H9 (cell line): ENCODE measurements around the gene KCNJ10. TPM values are rescaled to one million over a fixed set of nuclear protein-coding genes. Genes with fewer than 3 reads are reported as not detected.

ENCODE experiments used
- DNase-seq: peaks from one replicate; pipeline ENCODE4 v3.0.0-alpha.2; 2017
- H2AFZ ChIP-seq: one replicate; pipeline ENCODE4 v1.6.1; 2013; ENCODE audit warnings: mild to moderate bottlenecking, low read length, control low read depth, moderate library complexity
- H2AK5ac ChIP-seq: 2 replicates; pipeline ENCODE4 v1.6.1; 2013; ENCODE audit warnings: low read length, control low read depth, mixed read lengths; ENCODE audit not compliant: insufficient read length
- H2BK120ac ChIP-seq: one replicate; pipeline ENCODE4 v1.6.1; 2013; ENCODE audit warnings: low read depth, mild to moderate bottlenecking, low read length, control low read depth, inconsistent platforms; ENCODE audit not compliant: poor library complexity, severe bottlenecking
- H2BK12ac ChIP-seq: 2 replicates; pipeline ENCODE4 v1.6.1; 2013; ENCODE audit warnings: low read length, control low read depth, mixed read lengths, low read depth; ENCODE audit not compliant: insufficient read length
- H2BK15ac ChIP-seq: 2 replicates; pipeline ENCODE4 v1.6.1; 2013; ENCODE audit warnings: low read depth, low read length, control low read depth
- H2BK20ac ChIP-seq: one replicate; pipeline ENCODE4 v1.6.1; 2013; ENCODE audit warnings: low read depth, mild to moderate bottlenecking, low read length, control low read depth, inconsistent platforms; ENCODE audit not compliant: poor library complexity, severe bottlenecking
- H2BK5ac ChIP-seq: 2 replicates; pipeline ENCODE4 v1.6.1; 2013; ENCODE audit warnings: low read length, control low read depth, mixed read lengths; ENCODE audit not compliant: insufficient read length
- H3K14ac ChIP-seq: 2 replicates; pipeline ENCODE4 v1.6.1; 2013; ENCODE audit warnings: low read length, control low read depth; ENCODE audit not compliant: insufficient read depth
- H3K18ac ChIP-seq: 2 replicates; pipeline ENCODE4 v1.6.1; 2013; ENCODE audit warnings: low read depth, mild to moderate bottlenecking, mixed read lengths, low read length, control low read depth; ENCODE audit not compliant: insufficient read length
- H3K23ac ChIP-seq: 2 replicates; pipeline ENCODE4 v1.6.1; 2013; ENCODE audit warnings: low read length, control low read depth, mixed read lengths, low read depth; ENCODE audit not compliant: insufficient read length
- H3K23me2 ChIP-seq: 2 replicates; pipeline ENCODE4 v1.6.1; 2013; ENCODE audit warnings: low read depth, mild to moderate bottlenecking, mixed read lengths, low read length, control low read depth; ENCODE audit not compliant: insufficient read length, poor library complexity, severe bottlenecking
- H3K27ac ChIP-seq: 2 replicates; pipeline ENCODE4 v1.5.1; 2013; ENCODE audit warnings: low read length, control low read depth, mixed read lengths, low read depth; ENCODE audit not compliant: insufficient read length
- H3K27me3 ChIP-seq: 2 replicates; pipeline ENCODE4 v1.6.1; 2013; ENCODE audit warnings: low read length, control low read depth, inconsistent platforms; ENCODE audit not compliant: insufficient read depth
- H3K4ac ChIP-seq: 2 replicates; pipeline ENCODE4 v1.6.1; 2013; ENCODE audit warnings: low read depth, mild to moderate bottlenecking, control low read depth, inconsistent platforms, low read length, moderate library complexity
- H3K4me1 ChIP-seq: 2 replicates; pipeline ENCODE4 v1.6.1; 2013; ENCODE audit warnings: low read length, control low read depth, inconsistent platforms; ENCODE audit not compliant: insufficient read depth
- H3K4me2 ChIP-seq: 2 replicates; pipeline ENCODE4 v1.6.1; 2013; ENCODE audit warnings: low read length, control low read depth, mixed read lengths; ENCODE audit not compliant: insufficient read length, insufficient read depth
- H3K56ac ChIP-seq: 2 replicates; pipeline ENCODE4 v1.6.1; 2013; ENCODE audit warnings: low read depth, mild to moderate bottlenecking, mixed read lengths, low read length, control low read depth; ENCODE audit not compliant: insufficient read length
- H3K79me1 ChIP-seq: 2 replicates; pipeline ENCODE4 v1.6.1; 2013; ENCODE audit warnings: low read depth, mild to moderate bottlenecking, moderate library complexity, low read length, control low read depth, inconsistent platforms; ENCODE audit not compliant: insufficient read depth, poor library complexity, severe bottlenecking
- H3K79me2 ChIP-seq: 2 replicates; pipeline ENCODE4 v1.6.1; 2013; ENCODE audit warnings: low read length, control low read depth, inconsistent platforms; ENCODE audit not compliant: insufficient read depth
- H3K9ac ChIP-seq: 2 replicates; pipeline ENCODE4 v1.6.1; 2013; ENCODE audit warnings: low read length, control low read depth, mixed read lengths; ENCODE audit not compliant: insufficient read length; ENCODE audit errors: extremely low read depth
- H3K9me3 ChIP-seq: one replicate; pipeline ENCODE4 v1.6.1; 2013; ENCODE audit warnings: low read depth, low read length, inconsistent platforms; ENCODE audit not compliant: control insufficient read depth
- H3T11ph ChIP-seq: one replicate; pipeline ENCODE4 v1.6.1; 2013; ENCODE audit warnings: mild to moderate bottlenecking, low read length, control low read depth, inconsistent platforms
- H4K20me1 ChIP-seq: one replicate; pipeline ENCODE4 v1.6.1; 2013; ENCODE audit not compliant: control insufficient read depth, insufficient read length, insufficient read depth
- H4K5ac ChIP-seq: 2 replicates; pipeline ENCODE4 v1.6.1; 2013; ENCODE audit warnings: low read depth, mild to moderate bottlenecking, mixed read lengths, low read length, control low read depth; ENCODE audit not compliant: insufficient read length
- H4K8ac ChIP-seq: replicated peaks from 2 replicates; pipeline ENCODE4 v1.6.1; 2013; ENCODE audit warnings: low read length, control low read depth, mixed read lengths, low read depth; ENCODE audit not compliant: insufficient read length
- H4K91ac ChIP-seq: 2 replicates; pipeline ENCODE4 v1.6.1; 2013; ENCODE audit warnings: low read depth, mild to moderate bottlenecking, moderate library complexity, mixed read lengths, low read length, control low read depth; ENCODE audit not compliant: insufficient read length
- H3K27ac Mint-ChIP-seq, 3 experiments: 2 replicates in 2 of 3; 3 replicates in 1 of 3; pipeline ENCODE4 v1.8.0; 2020 to 2021; ENCODE audit warnings: mixed read lengths in 3 of 3, mild to moderate bottlenecking in 1 of 3, moderate library complexity in 1 of 3
- H3K27me3 Mint-ChIP-seq: 2 replicates; pipeline ENCODE4 v1.8.0; 2021; ENCODE audit warnings: low read depth, mild to moderate bottlenecking, moderate library complexity, mixed read lengths
- H3K36me3 Mint-ChIP-seq, 3 experiments: 2 replicates in 2 of 3; 3 replicates in 1 of 3; pipeline ENCODE4 v1.8.0; 2020 to 2021; ENCODE audit warnings: low read depth in 3 of 3, mixed read lengths in 3 of 3; ENCODE audit not compliant: insufficient read depth in 1 of 3
- H3K4me1 Mint-ChIP-seq, 2 experiments: 2 replicates each; pipeline ENCODE4 v1.8.0; 2020; ENCODE audit warnings: mixed read lengths in 2 of 2
- H3K4me3 Mint-ChIP-seq, 2 experiments: 2 replicates in 1 of 2; 3 replicates in 1 of 2; pipeline ENCODE4 v1.8.0; 2020 to 2021; ENCODE audit warnings: mild to moderate bottlenecking in 2 of 2, mixed read lengths in 2 of 2, moderate library complexity in 1 of 2
- H3K9me3 Mint-ChIP-seq, 2 experiments: 2 replicates in 1 of 2; 3 replicates in 1 of 2; pipeline ENCODE4 v1.8.0; 2020; ENCODE audit warnings: mild to moderate bottlenecking in 2 of 2, mixed read lengths in 2 of 2, moderate library complexity in 1 of 2
- WGBS: extraction: QIAGEN DNeasy Blood & Tissue Kit; methylation state at CpG from one replicate; pipeline ENCODE4 v1.1.7; 2013; ENCODE audit warnings: missing lambda C conversion rate, low lambda C conversion rate, mixed read lengths; ENCODE audit not compliant: insufficient read length; ENCODE audit errors: extremely low coverage; 5-methylcytosine and 5-hydroxymethylcytosine counted together
- long read RNA-seq: library from polyadenylated mRNA; unstranded; transcript quantifications from one replicate; pipeline ENCODE4 v2.0.0, GENCODE V29; 2020
- total RNA-seq: library from RNA; stranded (reverse); gene quantifications from 2 replicates; pipeline ENCODE4 v1.2.1, GENCODE V29; 2021
- TF ChIP-seq, protein P1 (sequence below): fragments of 200-600 bp; sonication (generic); conservative IDR thresholded peaks from 3 replicates; pipeline ENCODE4 v1.8.0; 2021; ENCODE audit warnings: antibody characterized with exemption, mild to moderate bottlenecking

KCNJ10 gene
- 0.42 and 0.44 TPM in 2 replicates for total RNA-seq
- long read RNA-seq, partial matches to known transcripts = 0 of 1 reads
- long read RNA-seq, other reads (novel, unspliced or antisense) = 1 of 1 reads

DNA sequence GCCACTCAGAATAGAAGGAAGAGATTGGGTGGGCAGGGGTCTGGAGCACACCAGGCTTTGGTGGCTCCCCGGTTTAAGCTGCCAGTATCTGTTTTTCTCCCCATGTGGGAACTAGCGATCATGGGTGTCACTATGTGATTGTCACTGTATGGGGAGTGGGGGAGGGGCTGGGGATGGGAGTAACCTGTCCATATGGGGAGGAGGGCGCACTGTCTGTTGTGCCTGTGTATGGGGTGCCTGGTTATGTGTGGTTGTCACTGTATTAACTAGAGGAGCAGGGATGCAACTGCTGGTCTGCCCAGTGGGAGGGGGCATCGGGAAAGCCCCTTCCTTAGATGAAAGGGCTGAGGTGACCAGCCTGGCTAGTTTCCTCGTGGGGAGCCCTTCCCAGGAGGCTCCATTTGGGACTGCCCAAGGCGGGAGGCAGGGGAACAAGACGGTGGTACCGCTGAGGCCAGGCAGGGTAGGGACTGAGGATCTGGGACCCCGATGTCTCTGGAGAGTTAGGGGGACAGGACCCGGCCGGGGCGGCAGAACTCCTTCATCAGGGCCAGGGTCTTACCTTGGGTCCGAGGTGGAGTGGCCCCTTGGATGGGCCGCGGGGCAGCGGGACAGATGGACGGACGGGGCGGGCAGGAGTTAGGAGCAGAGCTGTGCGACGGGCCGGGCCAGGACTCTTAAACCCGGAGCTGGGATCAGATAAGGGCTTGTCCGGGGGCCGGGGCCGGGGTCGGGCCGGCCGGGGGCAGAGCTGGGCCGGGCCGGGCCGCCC, at the start of gene KCNJ10:
Gene KCNJ10 (minus strand): TSS at position 701 of the 772 bp plus-strand sequence. CDS start 27,628 bp downstream, outside the sequence.
- Histone ChIP-seq H4K91ac (no peak within 1 kb of the TSS), H3K18ac (no peak within 1 kb of the TSS), H4K8ac (no peak within 1 kb of the TSS), H3K4ac (no peak within 1 kb of the TSS), H3K14ac (no peak within 1 kb of the TSS), H4K20me1 (no peaks in the 10 kb centered on the region), H3K27ac (no peak within 1 kb of the TSS), H2BK120ac (no peak within 1 kb of the TSS), H2BK20ac (no peak within 1 kb of the TSS), H3K9ac (no peak within 1 kb of the TSS), H2AK5ac (no peak within 1 kb of the TSS), H3K4me2 (peak within 1 kb of the TSS; percentile 48), H3K79me1 (no peaks in the 10 kb centered on the region), H3K23ac (no peak within 1 kb of the TSS), H3K23me2 (peaks cover 5% of the 10 kb centered on the region), H2BK12ac (no peak within 1 kb of the TSS), H3T11ph (no peak within 1 kb of the TSS), H3K27me3 (peaks cover 4% of the 10 kb centered on the region; the same call in 1 of the 2 replicates), H3K4me1 (peaks cover 6% of the 10 kb centered on the region; the same call in 1 of the 2 replicates), H2BK15ac (no peak within 1 kb of the TSS), H2BK5ac (no peak within 1 kb of the TSS), H4K5ac (no peak within 1 kb of the TSS), H3K9me3 (no peaks in the 10 kb centered on the region), H3K56ac (no peak within 1 kb of the TSS), H3K79me2 (no peaks in the 10 kb centered on the region), H2AFZ (peak within 1 kb of the TSS; percentile 9)
- no peaks in the 10 kb centered on the region for H3K36me3 Mint-ChIP-seq
- H3K9me3 Mint-ChIP-seq = no peaks in the 10 kb centered on the region
- peak within 1 kb of the TSS; percentile 84 to 88 for H3K4me3 Mint-ChIP-seq
- H3K27ac Mint-ChIP-seq = peak within 1 kb of the TSS in 2 of 3 experiments; percentile 13 to 78; a peak in 3 of 7 replicates
- peaks cover 30 to 31% of the 10 kb centered on the region in 2 experiments for H3K4me1 Mint-ChIP-seq
- TF ChIP-seq, protein P1, sequence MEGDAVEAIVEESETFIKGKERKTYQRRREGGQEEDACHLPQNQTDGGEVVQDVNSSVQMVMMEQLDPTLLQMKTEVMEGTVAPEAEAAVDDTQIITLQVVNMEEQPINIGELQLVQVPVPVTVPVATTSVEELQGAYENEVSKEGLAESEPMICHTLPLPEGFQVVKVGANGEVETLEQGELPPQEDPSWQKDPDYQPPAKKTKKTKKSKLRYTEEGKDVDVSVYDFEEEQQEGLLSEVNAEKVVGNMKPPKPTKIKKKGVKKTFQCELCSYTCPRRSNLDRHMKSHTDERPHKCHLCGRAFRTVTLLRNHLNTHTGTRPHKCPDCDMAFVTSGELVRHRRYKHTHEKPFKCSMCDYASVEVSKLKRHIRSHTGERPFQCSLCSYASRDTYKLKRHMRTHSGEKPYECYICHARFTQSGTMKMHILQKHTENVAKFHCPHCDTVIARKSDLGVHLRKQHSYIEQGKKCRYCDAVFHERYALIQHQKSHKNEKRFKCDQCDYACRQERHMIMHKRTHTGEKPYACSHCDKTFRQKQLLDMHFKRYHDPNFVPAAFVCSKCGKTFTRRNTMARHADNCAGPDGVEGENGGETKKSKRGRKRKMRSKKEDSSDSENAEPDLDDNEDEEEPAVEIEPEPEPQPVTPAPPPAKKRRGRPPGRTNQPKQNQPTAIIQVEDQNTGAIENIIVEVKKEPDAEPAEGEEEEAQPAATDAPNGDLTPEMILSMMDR = no peak
- WGBS = no CpG with 5 or more reads among the region's 32 CpGs
- no peak for DNase-seq
- H3K27me3 Mint-ChIP-seq = peaks cover 81% of the 10 kb centered on the region
